ENCODE results near the gene SMG6.

Gene SMG6

DNA sequence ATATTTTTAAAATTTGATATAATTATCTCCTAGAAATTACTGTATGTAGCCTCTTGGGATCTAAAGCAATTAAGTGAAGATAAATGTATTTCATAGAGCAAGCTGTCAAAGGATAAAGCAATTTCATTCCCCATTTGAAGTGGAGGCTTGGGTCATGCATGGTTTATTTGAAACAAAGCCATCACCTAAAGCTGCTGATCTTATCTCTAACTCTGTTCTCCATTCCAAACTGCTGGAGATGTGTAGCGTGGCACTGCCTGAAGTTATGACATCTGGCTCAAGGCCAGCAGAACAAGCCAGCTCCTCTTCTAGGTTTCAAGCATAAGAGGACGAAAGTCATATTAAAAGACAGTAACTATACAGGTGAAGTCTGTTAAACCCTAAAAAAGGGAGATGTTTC lies 164.8 kb downstream of the SMG6 start (continued):
- TF ChIP-seq, protein P1, sequence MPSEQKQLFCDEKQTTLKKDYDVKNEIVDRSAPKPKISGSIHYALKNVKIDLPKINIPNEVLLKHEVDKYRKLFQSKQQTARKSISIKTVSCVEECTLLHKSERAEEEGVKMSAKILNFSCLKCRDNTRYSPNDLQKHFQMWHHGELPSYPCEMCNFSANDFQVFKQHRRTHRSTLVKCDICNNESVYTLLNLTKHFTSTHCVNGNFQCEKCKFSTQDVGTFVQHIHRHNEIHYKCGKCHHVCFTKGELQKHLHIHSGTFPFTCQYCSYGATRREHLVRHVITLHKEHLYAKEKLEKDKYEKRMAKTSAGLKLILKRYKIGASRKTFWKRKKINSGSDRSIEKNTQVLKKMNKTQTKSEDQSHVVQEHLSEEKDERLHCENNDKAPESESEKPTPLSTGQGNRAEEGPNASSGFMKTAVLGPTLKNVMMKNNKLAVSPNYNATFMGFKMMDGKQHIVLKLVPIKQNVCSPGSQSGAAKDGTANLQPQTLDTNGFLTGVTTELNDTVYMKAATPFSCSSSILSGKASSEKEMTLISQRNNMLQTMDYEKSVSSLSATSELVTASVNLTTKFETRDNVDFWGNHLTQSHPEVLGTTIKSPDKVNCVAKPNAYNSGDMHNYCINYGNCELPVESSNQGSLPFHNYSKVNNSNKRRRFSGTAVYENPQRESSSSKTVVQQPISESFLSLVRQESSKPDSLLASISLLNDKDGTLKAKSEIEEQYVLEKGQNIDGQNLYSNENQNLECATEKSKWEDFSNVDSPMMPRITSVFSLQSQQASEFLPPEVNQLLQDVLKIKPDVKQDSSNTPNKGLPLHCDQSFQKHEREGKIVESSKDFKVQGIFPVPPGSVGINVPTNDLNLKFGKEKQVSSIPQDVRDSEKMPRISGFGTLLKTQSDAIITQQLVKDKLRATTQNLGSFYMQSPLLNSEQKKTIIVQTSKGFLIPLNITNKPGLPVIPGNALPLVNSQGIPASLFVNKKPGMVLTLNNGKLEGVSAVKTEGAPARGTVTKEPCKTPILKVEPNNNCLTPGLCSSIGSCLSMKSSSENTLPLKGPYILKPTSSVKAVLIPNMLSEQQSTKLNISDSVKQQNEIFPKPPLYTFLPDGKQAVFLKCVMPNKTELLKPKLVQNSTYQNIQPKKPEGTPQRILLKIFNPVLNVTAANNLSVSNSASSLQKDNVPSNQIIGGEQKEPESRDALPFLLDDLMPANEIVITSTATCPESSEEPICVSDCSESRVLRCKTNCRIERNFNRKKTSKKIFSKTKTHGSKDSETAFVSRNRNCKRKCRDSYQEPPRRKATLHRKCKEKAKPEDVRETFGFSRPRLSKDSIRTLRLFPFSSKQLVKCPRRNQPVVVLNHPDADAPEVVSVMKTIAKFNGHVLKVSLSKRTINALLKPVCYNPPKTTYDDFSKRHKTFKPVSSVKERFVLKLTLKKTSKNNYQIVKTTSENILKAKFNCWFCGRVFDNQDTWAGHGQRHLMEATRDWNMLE (tag by site-specific recombination; conservative IDR thresholded peaks at IDR 0.05; ENCODE audit: low read depth), result no peak
- TF ChIP-seq ZNF121 (tag by site-specific recombination; IDR thresholded peaks at IDR 0.05) (no peak), RBAK (tag by site-specific recombination; IDR thresholded peaks at IDR 0.05) (no peak), ZNF654 (tag by site-specific recombination; IDR thresholded peaks at IDR 0.05; ENCODE audit: low read depth) (no peak), ZNF514 (tag by site-specific recombination; IDR thresholded peaks at IDR 0.05) (no peak), ZNF626 (tag by site-specific recombination; IDR thresholded peaks at IDR 0.05) (no peak), MEIS1 (CRISPR knock-in tag; IDR thresholded peaks at IDR 0.05; ENCODE audit: borderline replicate concordance) (no peak), ZBTB21 (tag by site-specific recombination; IDR thresholded peaks at IDR 0.05) (no peak), ZNF629 (tag by site-specific recombination; IDR thresholded peaks at IDR 0.05) (peak; percentile 74), ZNF830 (tag by site-specific recombination; IDR thresholded peaks at IDR 0.05; ENCODE audit: low read depth) (no peak), ZNF426 (tag by site-specific recombination; IDR thresholded peaks at IDR 0.05) (no peak), ZNF239 (tag by site-specific recombination; IDR thresholded peaks at IDR 0.05) (no peak), TRIM28 (IDR thresholded peaks at IDR 0.05; ENCODE audit: borderline replicate concordance, low read length) (peak; percentile 60; the same call in 1 of the 2 replicates), ZNF169 (tag by site-specific recombination; IDR thresholded peaks at IDR 0.05) (no peak), ZNF529 (tag by site-specific recombination; IDR thresholded peaks at IDR 0.05; ENCODE audit: insufficient replicate concordance) (no peak), ZNF132 (tag by site-specific recombination; IDR thresholded peaks at IDR 0.05; ENCODE audit: borderline replicate concordance) (no peak), ZNF302 (tag by site-specific recombination; IDR thresholded peaks at IDR 0.05; ENCODE audit: low read depth) (no peak)
- TF ChIP-seq, protein P2, sequence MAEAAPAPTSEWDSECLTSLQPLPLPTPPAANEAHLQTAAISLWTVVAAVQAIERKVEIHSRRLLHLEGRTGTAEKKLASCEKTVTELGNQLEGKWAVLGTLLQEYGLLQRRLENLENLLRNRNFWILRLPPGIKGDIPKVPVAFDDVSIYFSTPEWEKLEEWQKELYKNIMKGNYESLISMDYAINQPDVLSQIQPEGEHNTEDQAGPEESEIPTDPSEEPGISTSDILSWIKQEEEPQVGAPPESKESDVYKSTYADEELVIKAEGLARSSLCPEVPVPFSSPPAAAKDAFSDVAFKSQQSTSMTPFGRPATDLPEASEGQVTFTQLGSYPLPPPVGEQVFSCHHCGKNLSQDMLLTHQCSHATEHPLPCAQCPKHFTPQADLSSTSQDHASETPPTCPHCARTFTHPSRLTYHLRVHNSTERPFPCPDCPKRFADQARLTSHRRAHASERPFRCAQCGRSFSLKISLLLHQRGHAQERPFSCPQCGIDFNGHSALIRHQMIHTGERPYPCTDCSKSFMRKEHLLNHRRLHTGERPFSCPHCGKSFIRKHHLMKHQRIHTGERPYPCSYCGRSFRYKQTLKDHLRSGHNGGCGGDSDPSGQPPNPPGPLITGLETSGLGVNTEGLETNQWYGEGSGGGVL (tag by site-specific recombination; IDR thresholded peaks at IDR 0.05), result no peak; the same call in 1 of the 2 replicates
- TF ChIP-seq, protein P3, sequence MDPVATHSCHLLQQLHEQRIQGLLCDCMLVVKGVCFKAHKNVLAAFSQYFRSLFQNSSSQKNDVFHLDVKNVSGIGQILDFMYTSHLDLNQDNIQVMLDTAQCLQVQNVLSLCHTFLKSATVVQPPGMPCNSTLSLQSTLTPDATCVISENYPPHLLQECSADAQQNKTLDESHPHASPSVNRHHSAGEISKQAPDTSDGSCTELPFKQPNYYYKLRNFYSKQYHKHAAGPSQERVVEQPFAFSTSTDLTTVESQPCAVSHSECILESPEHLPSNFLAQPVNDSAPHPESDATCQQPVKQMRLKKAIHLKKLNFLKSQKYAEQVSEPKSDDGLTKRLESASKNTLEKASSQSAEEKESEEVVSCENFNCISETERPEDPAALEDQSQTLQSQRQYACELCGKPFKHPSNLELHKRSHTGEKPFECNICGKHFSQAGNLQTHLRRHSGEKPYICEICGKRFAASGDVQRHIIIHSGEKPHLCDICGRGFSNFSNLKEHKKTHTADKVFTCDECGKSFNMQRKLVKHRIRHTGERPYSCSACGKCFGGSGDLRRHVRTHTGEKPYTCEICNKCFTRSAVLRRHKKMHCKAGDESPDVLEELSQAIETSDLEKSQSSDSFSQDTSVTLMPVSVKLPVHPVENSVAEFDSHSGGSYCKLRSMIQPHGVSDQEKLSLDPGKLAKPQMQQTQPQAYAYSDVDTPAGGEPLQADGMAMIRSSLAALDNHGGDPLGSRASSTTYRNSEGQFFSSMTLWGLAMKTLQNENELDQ (tag by site-specific recombination; IDR thresholded peaks at IDR 0.05; ENCODE audit: low read depth), result no peak
- TF ChIP-seq, protein P4, sequence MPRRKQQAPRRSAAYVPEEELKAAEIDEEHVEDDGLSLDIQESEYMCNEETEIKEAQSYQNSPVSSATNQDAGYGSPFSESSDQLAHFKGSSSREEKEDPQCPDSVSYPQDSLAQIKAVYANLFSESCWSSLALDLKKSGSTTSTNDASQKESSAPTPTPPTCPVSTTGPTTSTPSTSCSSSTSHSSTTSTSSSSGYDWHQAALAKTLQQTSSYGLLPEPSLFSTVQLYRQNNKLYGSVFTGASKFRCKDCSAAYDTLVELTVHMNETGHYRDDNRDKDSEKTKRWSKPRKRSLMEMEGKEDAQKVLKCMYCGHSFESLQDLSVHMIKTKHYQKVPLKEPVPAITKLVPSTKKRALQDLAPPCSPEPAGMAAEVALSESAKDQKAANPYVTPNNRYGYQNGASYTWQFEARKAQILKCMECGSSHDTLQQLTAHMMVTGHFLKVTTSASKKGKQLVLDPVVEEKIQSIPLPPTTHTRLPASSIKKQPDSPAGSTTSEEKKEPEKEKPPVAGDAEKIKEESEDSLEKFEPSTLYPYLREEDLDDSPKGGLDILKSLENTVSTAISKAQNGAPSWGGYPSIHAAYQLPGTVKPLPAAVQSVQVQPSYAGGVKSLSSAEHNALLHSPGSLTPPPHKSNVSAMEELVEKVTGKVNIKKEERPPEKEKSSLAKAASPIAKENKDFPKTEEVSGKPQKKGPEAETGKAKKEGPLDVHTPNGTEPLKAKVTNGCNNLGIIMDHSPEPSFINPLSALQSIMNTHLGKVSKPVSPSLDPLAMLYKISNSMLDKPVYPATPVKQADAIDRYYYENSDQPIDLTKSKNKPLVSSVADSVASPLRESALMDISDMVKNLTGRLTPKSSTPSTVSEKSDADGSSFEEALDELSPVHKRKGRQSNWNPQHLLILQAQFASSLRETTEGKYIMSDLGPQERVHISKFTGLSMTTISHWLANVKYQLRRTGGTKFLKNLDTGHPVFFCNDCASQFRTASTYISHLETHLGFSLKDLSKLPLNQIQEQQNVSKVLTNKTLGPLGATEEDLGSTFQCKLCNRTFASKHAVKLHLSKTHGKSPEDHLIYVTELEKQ (tag by site-specific recombination; IDR thresholded peaks at IDR 0.05; ENCODE audit: borderline replicate concordance), result no peak
